Jurkat, Clone E6-1 (cell line): ENCODE measurements around the gene SH3RF3.

Experiments used
- DNase-seq: peaks from one replicate; pipeline ENCODE4 v3.0.0-alpha.2; 2011; ENCODE audit warnings: low read depth, low spot score
- H3K4me3 ChIP-seq: 2 replicates; pipeline ENCODE4 v1.5.1; 2011; ENCODE audit warnings: mild to moderate bottlenecking, low read length, control low read depth, moderate library complexity

Gene SH3RF3

DNA sequence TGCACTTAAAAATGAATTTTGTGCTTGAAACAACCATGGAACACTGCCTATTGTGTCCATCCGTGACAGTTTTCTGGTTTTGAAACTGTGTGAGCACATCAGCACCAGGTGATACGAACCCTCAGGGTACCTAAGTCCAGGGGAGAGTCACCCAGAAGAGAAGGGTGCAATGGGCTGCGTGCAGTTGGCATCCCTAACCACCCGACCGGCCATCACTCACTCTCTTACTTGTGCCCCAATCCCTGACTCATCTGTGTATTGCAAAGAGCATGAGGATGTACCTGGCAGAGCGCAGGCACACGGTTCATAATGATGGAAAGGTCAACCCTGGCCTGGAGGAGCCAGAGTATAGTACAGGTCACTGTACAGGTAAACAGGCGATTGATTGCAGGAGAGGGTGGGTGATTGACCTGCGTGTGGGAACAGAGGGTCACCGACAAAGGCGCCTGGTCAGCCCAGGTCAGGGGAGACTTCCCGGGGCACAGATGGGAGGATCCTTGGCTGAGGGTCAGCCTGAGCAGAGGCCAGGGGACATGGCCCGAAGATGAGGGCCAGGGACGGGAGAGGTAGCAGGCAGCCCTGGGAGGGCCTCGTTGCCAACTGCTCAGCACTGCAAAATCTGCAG lies 324.5 kb downstream of the SH3RF3 start:
- DNase-seq, result no peak
- H3K4me3 ChIP-seq, result no peak overlapping the region

DNA sequence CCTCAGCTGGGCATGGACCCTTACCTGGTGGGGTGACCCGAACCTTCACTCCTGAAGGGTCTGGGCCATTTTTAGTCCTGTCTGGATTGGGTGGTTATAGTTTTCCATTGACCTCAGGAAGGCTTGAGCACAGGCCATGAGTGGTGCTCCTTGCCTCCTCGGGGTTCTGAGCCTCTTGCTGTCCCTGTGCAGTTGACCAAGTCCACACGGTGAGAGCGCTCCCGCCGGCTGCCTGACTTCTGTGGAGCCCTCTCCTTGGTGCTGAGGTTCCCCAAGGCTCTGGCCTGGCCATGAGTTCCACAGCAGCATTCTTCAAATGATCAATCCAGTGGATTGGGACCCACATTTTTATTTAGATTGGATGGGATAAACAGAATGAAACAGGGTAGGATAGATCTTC lies 325.3 kb downstream of the SH3RF3 start:
- DNase-seq, result no peak

GRCh38 chr2:109454765-109455394 lies 325.9 kb downstream of the SH3RF3 start:
- no peak for DNase-seq
- H3K4me3 ChIP-seq, result no peak overlapping the region

More for the DNA sequence above, 325.3 kb downstream of the SH3RF3 start:
- H3K4me3 ChIP-seq, result no peak overlapping the region

DNA sequence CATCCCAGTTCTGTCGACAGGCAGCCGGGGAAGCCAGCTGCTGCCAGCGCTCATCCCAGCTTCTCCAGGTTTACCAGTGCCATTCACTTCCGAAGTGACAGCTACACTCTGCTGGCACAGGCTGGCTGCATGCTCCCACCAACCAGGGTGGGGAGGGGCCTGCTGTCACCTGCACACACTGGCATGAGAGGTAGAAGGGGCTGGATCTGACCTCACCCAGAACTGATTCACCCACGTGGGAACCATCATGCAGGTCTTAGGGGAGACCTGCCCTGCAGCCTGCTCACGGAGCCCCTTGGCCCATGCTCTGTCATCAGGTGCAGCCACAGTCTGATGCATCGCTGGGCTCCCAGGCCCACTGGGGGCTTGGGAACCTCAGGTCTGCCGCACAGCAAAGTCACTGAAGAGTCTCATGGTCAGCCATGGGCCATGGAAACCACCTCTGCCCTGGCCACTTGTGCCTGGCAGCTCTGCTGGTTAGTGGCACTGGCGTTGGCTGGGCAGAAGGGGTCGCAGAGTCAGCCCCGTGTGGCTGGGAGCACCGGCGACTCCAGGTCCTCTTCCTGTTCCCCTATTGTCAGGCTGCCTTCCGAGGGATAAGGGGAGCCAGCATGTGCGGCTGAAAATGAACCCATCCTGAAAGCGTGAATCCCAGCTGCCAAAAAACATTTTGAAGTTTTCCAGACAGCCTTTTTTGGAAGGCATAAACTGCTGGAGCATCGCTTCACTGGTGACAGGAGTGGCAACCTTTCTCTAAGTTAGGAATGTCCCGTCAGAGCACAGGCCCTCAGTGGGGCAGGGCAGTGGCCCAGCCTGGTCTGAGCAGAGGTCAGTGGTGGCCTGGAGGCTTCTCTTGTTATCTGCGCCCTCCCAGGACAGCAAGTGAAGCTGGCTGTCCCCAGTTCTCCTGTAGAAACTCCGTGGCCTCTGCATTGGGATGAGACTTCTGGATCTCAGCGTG lies 327.0 kb downstream of the SH3RF3 start:
- DNase-seq, result no peak

GRCh38 chr2:109456776-109457175 lies 327.8 kb downstream of the SH3RF3 start:
- no peak for DNase-seq
- no peak overlapping the region for H3K4me3 ChIP-seq

More for the DNA sequence above, 327.0 kb downstream of the SH3RF3 start:
- no peak overlapping the region for H3K4me3 ChIP-seq

- H3K4me3 ChIP-seq, result no peak overlapping the region
- DNase-seq, result no peak
These were observed 328.4 kb downstream of the SH3RF3 start for GRCh38 chr2:109457366-109457765.

- DNase-seq, result peak; percentile 42
These were observed 328.8 kb downstream of the SH3RF3 start for GRCh38 chr2:109457794-109458193.

DNA sequence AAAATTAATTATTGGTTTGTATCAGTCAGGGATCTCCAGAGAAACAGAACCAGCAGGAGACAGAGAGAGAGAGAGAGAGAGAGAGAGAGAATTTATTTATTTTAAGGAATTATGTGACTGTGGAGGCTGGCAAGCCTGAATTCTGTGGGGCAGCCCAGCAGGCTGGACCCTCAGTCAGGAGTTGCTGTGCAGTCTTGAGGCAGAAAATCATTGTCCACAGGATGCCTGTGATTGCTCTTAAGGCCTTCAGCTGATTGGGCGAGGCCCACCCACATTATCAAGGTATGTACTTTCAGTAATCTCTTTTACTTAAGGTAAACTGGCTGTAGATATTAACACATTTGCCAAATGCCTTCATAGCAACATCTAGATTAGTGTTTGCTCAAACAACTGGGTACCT lies 329.5 kb downstream of the SH3RF3 start:
- no peak for DNase-seq
- H3K4me3 ChIP-seq, result no peak overlapping the region

More at GRCh38 chr2:109457794-109458193, 328.8 kb downstream of the SH3RF3 start:
- H3K4me3 ChIP-seq, result no peak overlapping the region

DNA sequence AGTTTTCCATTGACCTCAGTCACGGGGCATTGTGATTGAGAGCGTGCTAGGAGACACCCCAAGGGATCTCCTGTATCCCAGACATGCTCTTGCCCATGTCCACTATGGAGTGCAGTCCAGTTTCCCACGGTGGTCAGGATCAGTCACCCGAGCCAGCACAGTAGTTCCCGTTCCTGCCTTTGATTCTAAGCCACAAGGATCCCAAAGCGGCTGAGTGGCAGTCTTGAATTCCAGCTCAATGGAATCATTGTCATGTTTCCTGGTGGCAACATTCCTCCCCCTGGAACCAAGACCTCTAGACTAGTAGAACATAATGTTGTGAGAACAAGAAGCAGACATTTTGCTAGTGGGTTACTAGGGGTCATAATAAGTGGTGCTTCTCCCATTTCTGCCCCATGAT lies 330.5 kb downstream of the SH3RF3 start:
- DNase-seq, result no peak
- no peak overlapping the region for H3K4me3 ChIP-seq

DNA sequence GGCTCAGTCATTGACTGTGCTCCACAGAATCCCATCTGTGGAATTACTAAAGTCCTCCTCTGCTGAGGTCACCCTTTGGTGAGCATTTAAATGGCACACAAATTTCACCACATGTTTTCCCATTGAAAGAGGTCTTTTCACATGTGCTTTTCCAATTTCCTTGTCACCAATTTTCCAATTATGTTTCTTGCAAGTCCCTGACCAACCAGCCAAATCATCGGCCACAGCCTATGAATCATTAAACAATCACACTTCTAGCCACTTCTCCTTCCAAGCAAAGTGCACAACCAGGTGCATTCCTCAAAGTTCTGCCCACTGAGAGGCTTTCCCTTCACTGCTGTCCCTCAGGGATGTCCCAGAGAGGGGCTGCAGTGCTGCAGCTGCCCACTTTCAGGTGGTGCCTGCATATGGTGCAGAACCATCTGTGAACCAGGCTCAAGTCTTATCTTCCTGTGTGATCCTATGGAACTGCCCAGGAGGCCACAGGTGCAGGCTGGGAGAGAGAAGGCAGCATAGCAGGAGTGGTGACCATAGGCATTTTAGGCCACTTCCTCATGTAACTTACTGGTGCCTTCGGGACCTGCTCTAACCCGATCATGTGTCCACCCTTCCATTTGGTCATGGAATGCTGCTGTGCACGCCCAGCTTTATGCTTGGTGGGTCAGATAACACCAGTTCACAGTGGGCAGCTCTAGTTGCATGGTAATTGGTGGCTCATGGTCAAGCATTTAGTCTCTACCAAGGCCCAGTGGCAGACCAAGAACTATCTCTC lies 331.7 kb downstream of the SH3RF3 start:
- no peak for DNase-seq
- no peak overlapping the region for H3K4me3 ChIP-seq

DNA sequence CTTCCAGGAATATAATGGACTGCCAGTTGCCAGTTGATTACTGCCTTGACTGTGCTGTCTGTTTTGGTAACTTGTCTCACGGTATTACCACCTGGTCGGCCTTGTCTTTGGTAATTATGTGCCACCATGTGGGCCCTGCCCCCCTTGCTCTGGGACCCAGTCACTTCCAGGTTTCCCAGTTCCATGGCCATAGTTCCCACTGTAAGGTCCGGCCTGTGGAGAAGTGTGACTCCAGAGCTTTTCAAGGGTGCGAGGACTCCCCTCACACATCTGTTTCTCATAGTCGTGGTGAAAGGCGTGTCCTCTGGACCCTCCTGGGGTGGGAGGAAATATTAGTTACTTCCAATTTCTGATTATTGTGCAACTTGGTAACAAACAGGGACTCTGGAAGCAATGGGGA lies 334.2 kb downstream of the SH3RF3 start:
- no peak for DNase-seq
- no peak overlapping the region for H3K4me3 ChIP-seq

- H3K4me3 ChIP-seq, result no peak overlapping the region
- no peak for DNase-seq
These were observed 334.9 kb downstream of the SH3RF3 start for GRCh38 chr2:109463891-109464290.

DNA sequence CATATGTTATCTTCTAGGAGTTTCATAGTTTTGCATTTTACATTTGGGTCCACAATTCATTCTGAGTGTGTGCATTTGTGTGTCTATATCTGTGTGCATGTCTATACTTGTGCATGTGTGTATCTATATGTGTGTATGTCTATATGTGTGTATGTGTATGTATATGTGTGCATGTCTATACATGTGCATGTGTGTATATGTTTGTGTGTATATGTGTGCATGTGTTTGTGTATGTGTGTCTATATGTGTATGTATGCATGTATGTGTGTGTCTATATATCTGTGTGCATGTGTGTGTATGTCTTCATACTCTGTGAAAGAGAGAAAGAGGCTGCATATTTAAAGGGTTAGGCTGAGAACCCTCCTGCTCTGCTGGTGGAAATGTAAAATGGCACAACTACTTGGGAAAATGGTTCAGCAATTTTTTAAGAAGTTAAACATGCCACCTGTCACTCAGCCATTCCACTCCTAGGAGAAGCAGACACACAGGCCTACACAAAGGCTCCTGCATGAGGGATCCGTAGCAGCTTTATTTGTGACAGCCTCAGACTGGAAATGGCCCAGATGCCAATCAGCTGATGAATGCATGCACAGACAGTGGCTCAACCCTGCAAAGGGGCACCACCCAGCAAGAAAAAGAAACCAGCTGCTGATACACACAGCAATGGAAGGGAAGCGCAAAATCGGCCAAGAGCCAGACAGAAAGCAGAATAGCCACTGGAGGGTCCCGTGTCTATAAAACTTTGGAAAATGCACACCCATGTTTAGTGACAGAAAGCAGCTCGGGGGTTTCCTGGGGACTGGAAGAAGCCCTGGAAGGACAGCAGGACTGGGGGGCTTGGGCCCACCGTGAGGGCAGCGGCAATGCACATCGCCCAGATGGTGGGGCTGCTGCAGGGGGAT lies 337.9 kb downstream of the SH3RF3 start:
- no peak overlapping the region for H3K4me3 ChIP-seq
- no peak for DNase-seq

DNA sequence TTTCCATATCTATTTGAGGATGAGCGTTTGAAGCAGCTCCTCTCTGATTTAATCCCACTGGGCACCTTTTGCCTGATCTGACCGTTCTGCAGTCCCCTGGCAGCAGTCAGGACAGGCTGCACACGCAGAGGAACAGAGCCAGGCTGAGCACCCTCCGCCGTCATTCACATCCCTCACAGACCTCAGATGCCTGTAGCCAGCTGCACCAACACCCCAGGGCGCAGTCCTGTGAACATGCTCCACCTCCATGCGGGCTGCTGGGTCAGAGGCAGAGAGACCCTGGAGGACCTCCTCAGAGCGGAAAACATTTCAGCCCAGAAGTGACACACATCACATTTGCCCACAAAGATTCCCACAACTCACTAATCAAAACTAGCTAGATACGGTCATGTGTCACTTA lies 338.7 kb downstream of the SH3RF3 start:
- H3K4me3 ChIP-seq, result no peak overlapping the region
- no peak for DNase-seq

GRCh38 chr2:109468893-109469292 lies 339.9 kb downstream of the SH3RF3 start:
- H3K4me3 ChIP-seq, result no peak overlapping the region
- no peak for DNase-seq

DNA sequence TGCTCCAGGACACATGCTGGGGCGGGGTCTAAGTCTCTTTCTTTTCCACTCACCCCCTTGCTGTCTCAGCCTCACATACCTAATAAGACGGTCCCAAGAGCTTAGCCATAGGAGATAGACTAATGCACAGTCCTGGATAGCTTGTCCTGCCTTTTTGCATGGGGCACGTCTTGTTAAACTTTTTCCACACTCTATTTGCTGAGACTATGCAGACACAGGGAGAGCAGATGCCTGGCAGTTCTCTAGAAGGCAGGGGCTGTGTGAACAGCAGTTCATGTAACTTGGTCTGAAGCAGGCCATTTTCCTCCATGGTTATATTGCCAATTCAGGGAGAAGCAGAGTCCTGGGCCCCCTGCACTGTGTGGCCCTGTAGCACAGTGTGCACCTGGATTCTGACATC lies 342.7 kb downstream of the SH3RF3 start:
- H3K4me3 ChIP-seq, result no peak overlapping the region
- no peak for DNase-seq

GRCh38 chr2:109472331-109472959 lies 343.4 kb downstream of the SH3RF3 start:
- H3K4me3 ChIP-seq, result no peak overlapping the region
- no peak for DNase-seq

DNA sequence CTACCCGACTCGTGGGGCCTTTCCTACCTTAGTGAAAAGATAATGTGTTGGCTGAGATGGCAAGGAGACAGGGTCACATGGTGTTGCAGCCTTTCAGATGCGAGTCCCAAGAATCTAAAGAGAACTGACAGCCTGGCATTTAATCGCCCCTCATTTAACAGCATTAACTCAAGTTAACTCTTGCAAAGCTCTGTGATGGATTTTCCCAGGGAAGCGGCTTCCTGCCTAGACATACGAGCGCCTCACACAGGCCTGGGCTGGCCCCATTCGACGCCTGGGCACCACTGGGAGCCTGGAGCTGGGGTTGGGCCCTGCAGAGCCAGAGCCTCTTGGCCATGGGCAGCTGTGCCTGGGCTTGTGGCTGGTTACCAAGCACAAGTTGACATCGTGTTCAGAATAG lies 344.0 kb downstream of the SH3RF3 start:
- no peak overlapping the region for H3K4me3 ChIP-seq
- no peak for DNase-seq
